Astrocyte (in vitro differentiated cells and primary cell): ENCODE measurements around the gene UBE2E2.

Source experiments
- EZH2 ChIP-seq: IDR thresholded peaks from 2 replicates; pipeline ENCODE4 v1.6.1; 2012; ENCODE audit warnings: mild to moderate bottlenecking, low read length, inconsistent platforms; ENCODE audit not compliant: insufficient read depth
- TF ChIP-seq, protein P1 (sequence below): IDR thresholded peaks from 2 replicates; pipeline ENCODE4 v1.5.1; 2011; ENCODE audit warnings: low read depth, mild to moderate bottlenecking, inconsistent platforms, low read length, moderate library complexity; ENCODE audit not compliant: insufficient read depth

DNA sequence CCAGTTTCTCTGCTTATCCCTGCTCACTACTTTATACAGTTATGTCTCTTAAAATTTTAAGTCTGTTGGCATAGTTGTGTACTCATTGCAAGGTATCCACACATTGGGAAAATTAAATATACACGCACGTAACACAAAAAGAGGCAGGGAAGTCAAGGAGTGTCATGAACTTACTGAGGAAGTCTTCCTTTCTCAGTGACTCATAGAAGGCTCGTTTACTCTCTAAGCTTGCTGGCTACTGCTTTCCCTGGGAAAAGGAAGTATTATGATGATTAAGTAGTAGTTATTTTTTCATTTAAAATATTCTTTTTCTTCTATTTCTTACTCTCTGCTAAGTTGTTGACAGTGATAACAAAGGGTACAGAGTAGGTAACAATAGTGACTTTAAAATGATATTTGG, 287.3 kb downstream of the UBE2E2 start:
- TF ChIP-seq, protein P1, sequence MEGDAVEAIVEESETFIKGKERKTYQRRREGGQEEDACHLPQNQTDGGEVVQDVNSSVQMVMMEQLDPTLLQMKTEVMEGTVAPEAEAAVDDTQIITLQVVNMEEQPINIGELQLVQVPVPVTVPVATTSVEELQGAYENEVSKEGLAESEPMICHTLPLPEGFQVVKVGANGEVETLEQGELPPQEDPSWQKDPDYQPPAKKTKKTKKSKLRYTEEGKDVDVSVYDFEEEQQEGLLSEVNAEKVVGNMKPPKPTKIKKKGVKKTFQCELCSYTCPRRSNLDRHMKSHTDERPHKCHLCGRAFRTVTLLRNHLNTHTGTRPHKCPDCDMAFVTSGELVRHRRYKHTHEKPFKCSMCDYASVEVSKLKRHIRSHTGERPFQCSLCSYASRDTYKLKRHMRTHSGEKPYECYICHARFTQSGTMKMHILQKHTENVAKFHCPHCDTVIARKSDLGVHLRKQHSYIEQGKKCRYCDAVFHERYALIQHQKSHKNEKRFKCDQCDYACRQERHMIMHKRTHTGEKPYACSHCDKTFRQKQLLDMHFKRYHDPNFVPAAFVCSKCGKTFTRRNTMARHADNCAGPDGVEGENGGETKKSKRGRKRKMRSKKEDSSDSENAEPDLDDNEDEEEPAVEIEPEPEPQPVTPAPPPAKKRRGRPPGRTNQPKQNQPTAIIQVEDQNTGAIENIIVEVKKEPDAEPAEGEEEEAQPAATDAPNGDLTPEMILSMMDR = no peak
- no peak for TF ChIP-seq EZH2
